ENCODE data around the gene ABL1. TPM values are rescaled to one million over a fixed set of nuclear protein-coding genes. Genes with fewer than 3 reads are reported as not detected.

ABL1 gene
- polyA plus RNA-seq, 2 donors, result 13.6 to 19.0 TPM

DNA sequence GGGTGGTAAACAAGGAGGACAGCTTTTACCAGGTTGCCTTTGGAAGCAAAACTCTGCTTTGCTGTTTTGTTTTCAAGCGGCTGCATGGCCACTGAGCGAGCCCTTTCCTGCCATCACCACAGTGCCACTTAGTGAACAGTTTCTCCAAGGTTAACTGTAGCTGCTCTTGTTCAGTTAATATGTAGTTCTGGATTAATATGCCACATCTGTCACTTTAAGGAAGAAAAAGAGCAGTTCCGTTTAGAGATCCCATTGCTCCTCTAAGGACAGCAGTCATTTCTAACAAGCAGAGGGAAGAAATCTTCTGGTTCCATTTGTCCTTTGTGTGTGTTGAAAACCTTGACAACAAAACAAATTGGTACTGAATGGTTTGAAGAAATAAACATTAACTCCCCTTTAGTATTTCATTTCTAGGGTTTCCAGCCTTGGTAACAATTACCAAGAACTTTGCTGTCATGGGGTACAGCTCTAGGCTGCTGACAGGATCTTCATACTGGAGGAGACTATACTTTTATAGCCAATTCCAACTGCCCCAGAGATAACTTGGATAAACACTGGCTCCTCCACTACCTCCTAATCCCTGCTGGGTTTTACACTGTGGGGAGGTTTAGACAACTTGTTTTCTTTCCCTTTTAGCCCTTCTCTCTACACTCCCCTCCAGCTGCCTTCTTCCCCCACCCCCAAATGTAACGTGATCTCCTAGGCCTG, 10.3 kb upstream of the ABL1 start:
- Histone ChIP-seq H3K27me3 (ENCODE audit: control insufficient read depth in 1 of 2, insufficient read depth in 2 of 2, low read length in 2 of 2) (no peaks in the 10 kb centered on the region), H3K36me3 (ENCODE audit: control insufficient read depth in 2 of 2, insufficient read depth in 2 of 2, low read length in 1 of 2) (no peaks in the 10 kb centered on the region), H3K4me3 (ENCODE audit: low read depth in 1 of 2, low read length in 2 of 2) (no peak overlapping the region), H3K4me1 (ENCODE audit: control insufficient read depth in 2 of 2, insufficient read depth in 2 of 2, low read length in 1 of 2) (peaks cover 0 to 3% of the 10 kb centered on the region in 2 donors), H3K27ac (ENCODE audit: low read depth in 2 of 2, low read length in 1 of 2) (peak overlapping the region; percentile 54 to 82), H3K9me3 (ENCODE audit: control insufficient read depth in 2 of 2, insufficient read depth in 1 of 2, low read depth in 1 of 2, low read length in 1 of 2) (no peaks in the 10 kb centered on the region)
- WGBS, 2 donors, result 32% methylated on average over 4 of the region's 4 CpGs

- H3K9me3 ChIP-seq (ENCODE audit: control insufficient read depth in 2 of 2, insufficient read depth in 1 of 2, low read depth in 1 of 2, low read length in 1 of 2), result no peaks in the 10 kb centered on the region
- H3K4me3 ChIP-seq (ENCODE audit: low read depth in 1 of 2, low read length in 2 of 2), result no peak overlapping the region
- H3K27ac ChIP-seq (ENCODE audit: low read depth in 2 of 2, low read length in 1 of 2), result no peak overlapping the region
- peaks cover 0 to under 1% of the 10 kb centered on the region in 2 donors for H3K4me1 ChIP-seq (ENCODE audit: control insufficient read depth in 2 of 2, insufficient read depth in 2 of 2, low read length in 1 of 2)
- no peaks in the 10 kb centered on the region for H3K27me3 ChIP-seq (ENCODE audit: control insufficient read depth in 1 of 2, insufficient read depth in 2 of 2, low read length in 2 of 2)
- no peaks in the 10 kb centered on the region for H3K36me3 ChIP-seq (ENCODE audit: control insufficient read depth in 2 of 2, insufficient read depth in 2 of 2, low read length in 1 of 2)
Measured at GRCh38 chr9:130825351-130825651, 9.8 kb upstream of the ABL1 start.

DNA sequence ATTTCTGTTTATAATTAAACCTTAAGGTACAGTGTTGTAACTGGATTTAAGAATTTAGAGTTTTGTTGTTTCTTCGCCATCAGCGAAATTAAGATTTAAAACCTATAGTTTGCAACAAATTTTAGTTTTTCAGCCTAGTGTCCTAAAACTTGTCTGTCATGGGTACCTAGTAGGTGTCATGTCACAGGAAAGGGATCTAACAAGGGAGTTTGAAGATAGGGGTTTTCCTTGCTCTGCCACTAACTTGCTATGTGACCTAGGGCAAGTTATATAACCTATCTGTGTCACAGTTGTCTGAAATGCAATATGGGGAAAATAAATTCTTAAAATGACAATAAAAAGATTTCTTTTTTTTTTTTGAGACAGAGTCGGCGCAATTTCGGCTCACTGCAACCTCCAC, 9.2 kb upstream of the ABL1 start:
- H3K27ac ChIP-seq (ENCODE audit: low read depth in 2 of 2, low read length in 1 of 2), result peak overlapping the region; percentile 22 to 31
- no peaks in the 10 kb centered on the region for H3K27me3 ChIP-seq (ENCODE audit: control insufficient read depth in 1 of 2, insufficient read depth in 2 of 2, low read length in 2 of 2)
- no peak overlapping the region for H3K4me3 ChIP-seq (ENCODE audit: low read depth in 1 of 2, low read length in 2 of 2)
- H3K9me3 ChIP-seq (ENCODE audit: control insufficient read depth in 2 of 2, insufficient read depth in 1 of 2, low read depth in 1 of 2, low read length in 1 of 2), result no peaks in the 10 kb centered on the region
- 95 to 96% methylated on average over 5 of the region's 5 CpGs for WGBS, 2 donors
- H3K4me1 ChIP-seq (ENCODE audit: control insufficient read depth in 2 of 2, insufficient read depth in 2 of 2, low read length in 1 of 2), result no peaks in the 10 kb centered on the region
- no peaks in the 10 kb centered on the region for H3K36me3 ChIP-seq (ENCODE audit: control insufficient read depth in 2 of 2, insufficient read depth in 2 of 2, low read length in 1 of 2)

DNA sequence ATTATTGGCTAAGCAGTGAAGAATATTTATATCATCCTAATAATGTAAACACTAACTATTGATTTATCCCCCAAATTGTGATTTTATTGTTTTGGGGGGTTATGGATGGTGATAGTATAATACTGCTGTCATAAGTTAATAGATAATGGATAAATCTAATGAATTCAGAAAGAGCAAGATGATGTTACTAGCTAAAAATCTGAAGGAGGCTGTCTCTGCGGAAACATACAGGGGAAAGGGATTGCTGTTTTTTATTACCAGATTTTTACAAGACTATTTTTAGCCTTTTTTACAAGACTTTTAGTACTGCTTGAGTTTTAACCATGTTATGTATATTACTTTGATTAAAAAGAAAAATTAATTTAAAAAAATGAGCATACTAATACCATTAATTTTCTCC, 5.3 kb upstream of the ABL1 start:
- WGBS, 2 donors, result 95 to 96% methylated on average over 1 of the region's 1 CpG
- no peak overlapping the region for H3K4me3 ChIP-seq (ENCODE audit: low read depth in 1 of 2, low read length in 2 of 2)
- no peaks in the 10 kb centered on the region for H3K27me3 ChIP-seq (ENCODE audit: control insufficient read depth in 1 of 2, insufficient read depth in 2 of 2, low read length in 2 of 2)
- H3K36me3 ChIP-seq (ENCODE audit: control insufficient read depth in 2 of 2, insufficient read depth in 2 of 2, low read length in 1 of 2), result no peaks in the 10 kb centered on the region
- H3K9me3 ChIP-seq (ENCODE audit: control insufficient read depth in 2 of 2, insufficient read depth in 1 of 2, low read depth in 1 of 2, low read length in 1 of 2), result no peaks in the 10 kb centered on the region
- peaks cover 0 to 3% of the 10 kb centered on the region in 2 donors for H3K4me1 ChIP-seq (ENCODE audit: control insufficient read depth in 2 of 2, insufficient read depth in 2 of 2, low read length in 1 of 2)
- H3K27ac ChIP-seq (ENCODE audit: low read depth in 2 of 2, low read length in 1 of 2), result no peak overlapping the region

DNA sequence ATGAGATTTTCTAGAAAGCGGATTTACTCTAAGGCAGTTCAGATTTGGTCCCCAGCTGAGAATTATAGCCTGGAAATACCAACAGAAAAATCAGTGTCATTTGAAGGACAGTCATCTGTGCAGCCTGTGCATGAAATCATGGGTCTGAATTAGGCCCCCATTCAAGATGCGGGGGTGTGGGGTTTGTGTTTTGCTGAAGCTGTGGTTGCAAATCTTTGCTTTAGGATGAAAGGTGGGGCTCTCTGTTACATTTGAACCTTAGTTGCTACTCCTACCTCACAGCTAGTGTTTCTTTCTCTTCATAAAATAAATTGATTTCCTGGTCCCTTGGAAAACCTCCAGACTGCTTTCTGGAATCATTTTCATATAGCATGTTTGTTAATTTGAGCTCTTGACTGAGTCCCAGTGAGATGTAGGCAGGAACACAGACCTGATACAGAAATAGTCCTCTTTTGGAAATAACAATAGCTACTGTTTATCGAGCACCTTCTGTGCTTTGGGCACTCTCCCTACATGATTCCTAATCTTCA, 4.8 kb upstream of the ABL1 start:
- 76 to 82% methylated on average over 3 of the region's 3 CpGs for WGBS, 2 donors
- no peaks in the 10 kb centered on the region for H3K9me3 ChIP-seq (ENCODE audit: control insufficient read depth in 2 of 2, insufficient read depth in 1 of 2, low read depth in 1 of 2, low read length in 1 of 2)
- peaks cover 0 to 3% of the 10 kb centered on the region in 2 donors for H3K4me1 ChIP-seq (ENCODE audit: control insufficient read depth in 2 of 2, insufficient read depth in 2 of 2, low read length in 1 of 2)
- H3K27me3 ChIP-seq (ENCODE audit: control insufficient read depth in 1 of 2, insufficient read depth in 2 of 2, low read length in 2 of 2), result no peaks in the 10 kb centered on the region
- H3K27ac ChIP-seq (ENCODE audit: low read depth in 2 of 2, low read length in 1 of 2), result no peak overlapping the region
- H3K36me3 ChIP-seq (ENCODE audit: control insufficient read depth in 2 of 2, insufficient read depth in 2 of 2, low read length in 1 of 2), result no peaks in the 10 kb centered on the region
- no peak overlapping the region for H3K4me3 ChIP-seq (ENCODE audit: low read depth in 1 of 2, low read length in 2 of 2)

GRCh38 chr9:130831077-130831476, 4.0 kb upstream of the ABL1 start:
- no peaks in the 10 kb centered on the region for H3K36me3 ChIP-seq (ENCODE audit: control insufficient read depth in 2 of 2, insufficient read depth in 2 of 2, low read length in 1 of 2)
- no peaks in the 10 kb centered on the region for H3K9me3 ChIP-seq (ENCODE audit: control insufficient read depth in 2 of 2, insufficient read depth in 1 of 2, low read depth in 1 of 2, low read length in 1 of 2)
- peaks cover 0 to 3% of the 10 kb centered on the region in 2 donors for H3K4me1 ChIP-seq (ENCODE audit: control insufficient read depth in 2 of 2, insufficient read depth in 2 of 2, low read length in 1 of 2)
- no peaks in the 10 kb centered on the region for H3K27me3 ChIP-seq (ENCODE audit: control insufficient read depth in 1 of 2, insufficient read depth in 2 of 2, low read length in 2 of 2)
- H3K27ac ChIP-seq (ENCODE audit: low read depth in 2 of 2, low read length in 1 of 2), result no peak overlapping the region
- no peak overlapping the region for H3K4me3 ChIP-seq (ENCODE audit: low read depth in 1 of 2, low read length in 2 of 2)

DNA sequence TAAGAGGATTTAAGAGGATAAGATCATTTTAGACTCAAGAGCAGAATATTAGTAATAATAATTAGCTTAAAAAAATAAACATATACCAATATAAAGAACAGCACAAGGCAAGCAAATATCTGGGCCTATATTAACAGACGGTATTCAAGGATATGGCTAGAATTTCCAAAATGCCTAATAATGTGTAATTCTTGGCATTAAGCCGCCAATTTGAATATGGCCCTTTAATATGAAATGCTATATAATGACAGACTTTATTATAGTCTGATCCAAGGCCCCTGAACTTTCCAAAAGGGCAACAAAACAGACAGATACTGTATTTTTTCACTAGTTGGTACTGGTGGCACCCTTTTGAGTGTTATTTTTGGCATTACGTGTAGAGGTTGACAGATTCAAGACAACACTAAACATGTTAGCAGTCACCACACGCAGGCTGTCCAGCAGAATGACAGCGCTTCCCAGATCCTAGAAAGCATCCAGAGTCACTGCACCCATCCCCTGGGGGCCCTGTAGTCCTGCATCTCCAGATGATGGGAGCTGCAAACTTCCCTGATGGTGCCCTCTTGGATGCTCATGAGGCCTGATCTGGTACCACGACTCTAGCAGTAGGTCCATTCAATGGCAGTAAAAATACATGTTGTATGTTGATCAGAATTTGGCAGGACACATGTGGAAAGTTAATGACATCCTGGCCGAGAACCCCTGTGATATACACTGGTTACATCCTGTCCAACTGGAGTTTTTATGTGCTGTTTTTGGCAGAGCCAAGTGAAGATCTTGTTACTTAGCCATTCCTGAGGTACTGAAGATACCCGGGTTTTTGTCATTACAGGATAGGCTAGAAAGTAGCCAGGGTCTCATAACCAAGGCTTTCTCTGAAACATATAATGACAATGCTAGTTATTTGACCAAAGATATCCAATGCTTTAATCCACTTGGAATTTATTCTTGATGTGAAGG, 1.7 kb upstream of the ABL1 start:
- Histone ChIP-seq H3K27ac (ENCODE audit: low read depth in 2 of 2, low read length in 1 of 2) (peak overlapping the region in 1 of 2 donors; percentile 54), H3K36me3 (ENCODE audit: control insufficient read depth in 2 of 2, insufficient read depth in 2 of 2, low read length in 1 of 2) (no peaks in the 10 kb centered on the region), H3K27me3 (ENCODE audit: control insufficient read depth in 1 of 2, insufficient read depth in 2 of 2, low read length in 2 of 2) (no peaks in the 10 kb centered on the region), H3K9me3 (ENCODE audit: control insufficient read depth in 2 of 2, insufficient read depth in 1 of 2, low read depth in 1 of 2, low read length in 1 of 2) (no peaks in the 10 kb centered on the region), H3K4me1 (ENCODE audit: control insufficient read depth in 2 of 2, insufficient read depth in 2 of 2, low read length in 1 of 2) (peaks cover 0 to 3% of the 10 kb centered on the region in 2 donors), H3K4me3 (ENCODE audit: low read depth in 1 of 2, low read length in 2 of 2) (no peak overlapping the region)
- WGBS, 2 donors, result 79 to 88% methylated on average over 8 of the region's 8 CpGs

DNA sequence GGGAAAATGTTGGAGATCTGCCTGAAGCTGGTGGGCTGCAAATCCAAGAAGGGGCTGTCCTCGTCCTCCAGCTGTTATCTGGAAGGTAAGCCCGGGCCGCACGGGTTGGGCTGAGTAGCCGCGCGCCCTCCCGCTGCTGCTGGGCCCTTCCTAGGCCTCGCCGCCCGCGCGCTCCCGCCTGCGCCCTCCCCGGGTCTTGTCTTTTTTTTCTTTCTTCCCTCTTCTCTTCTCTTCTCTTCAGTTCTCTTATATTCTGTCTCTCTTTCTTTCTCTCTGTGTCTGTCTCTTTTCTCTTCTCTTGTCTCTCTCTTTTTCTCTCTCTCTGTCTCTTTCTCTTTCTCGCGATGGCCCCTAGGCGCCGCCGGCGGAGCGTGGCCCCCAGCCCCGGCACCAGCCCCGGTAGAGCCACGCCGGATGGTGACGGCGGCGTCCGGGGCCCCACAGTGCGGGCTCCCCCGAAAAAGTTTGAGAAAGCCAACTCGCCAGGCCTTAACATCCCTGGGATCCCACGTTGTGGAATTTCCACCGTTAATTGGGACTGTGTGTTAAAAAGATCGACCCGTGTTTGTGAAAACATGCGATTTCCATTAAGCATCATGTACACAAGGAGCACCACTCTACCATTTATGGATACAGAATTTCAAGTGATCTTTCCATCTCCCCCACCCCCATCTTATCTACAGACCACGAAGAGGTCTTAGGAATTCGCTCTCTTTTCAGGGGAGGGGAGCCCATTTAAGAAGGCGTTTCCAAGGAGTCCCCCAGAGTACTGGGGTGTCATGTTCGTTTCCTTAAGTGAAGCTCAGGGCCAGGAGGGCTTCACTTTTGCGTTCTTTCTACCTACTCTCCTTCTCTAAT, 616 bp downstream of the ABL1 start:
- H3K9me3 ChIP-seq (ENCODE audit: control insufficient read depth in 2 of 2, insufficient read depth in 1 of 2, low read depth in 1 of 2, low read length in 1 of 2), result no peaks in the 10 kb centered on the region
- peak overlapping the region; percentile 82 to 94 for H3K27ac ChIP-seq (ENCODE audit: low read depth in 2 of 2, low read length in 1 of 2)
- H3K27me3 ChIP-seq (ENCODE audit: control insufficient read depth in 1 of 2, insufficient read depth in 2 of 2, low read length in 2 of 2), result no peaks in the 10 kb centered on the region
- H3K36me3 ChIP-seq (ENCODE audit: control insufficient read depth in 2 of 2, insufficient read depth in 2 of 2, low read length in 1 of 2), result no peaks in the 10 kb centered on the region
- 2% methylated on average over 35 to 44 of the region's 44 CpGs for WGBS, 2 donors
- H3K4me1 ChIP-seq (ENCODE audit: control insufficient read depth in 2 of 2, insufficient read depth in 2 of 2, low read length in 1 of 2), result peaks cover 0 to 3% of the 10 kb centered on the region in 2 donors
- peak overlapping the region; percentile 56 to 76 for H3K4me3 ChIP-seq (ENCODE audit: low read depth in 1 of 2, low read length in 2 of 2)

- H3K36me3 ChIP-seq (ENCODE audit: control insufficient read depth in 2 of 2, insufficient read depth in 2 of 2, low read length in 1 of 2), result no peaks in the 10 kb centered on the region
- peaks cover 0 to 3% of the 10 kb centered on the region in 2 donors for H3K4me1 ChIP-seq (ENCODE audit: control insufficient read depth in 2 of 2, insufficient read depth in 2 of 2, low read length in 1 of 2)
Measured at GRCh38 chr9:130837002-130837511, 2.0 kb downstream of the ABL1 start.

More at GRCh38 chr9:130837002-130837511, 2.0 kb downstream of the ABL1 start:
- no peaks in the 10 kb centered on the region for H3K27me3 ChIP-seq (ENCODE audit: control insufficient read depth in 1 of 2, insufficient read depth in 2 of 2, low read length in 2 of 2)
- H3K4me3 ChIP-seq (ENCODE audit: low read depth in 1 of 2, low read length in 2 of 2), result peak overlapping the region in 1 of 2 donors; percentile 49
- WGBS, 2 donors, result 34 to 35% methylated on average over 5 of the region's 5 CpGs
- peak overlapping the region; percentile 11 to 22 for H3K27ac ChIP-seq (ENCODE audit: low read depth in 2 of 2, low read length in 1 of 2)
- no peaks in the 10 kb centered on the region for H3K9me3 ChIP-seq (ENCODE audit: control insufficient read depth in 2 of 2, insufficient read depth in 1 of 2, low read depth in 1 of 2, low read length in 1 of 2)
